AG10803 (cell line): Measurements from ENCODE around the gene SLC1A1.

Experiments
- DNase-seq: peaks from one replicate; pipeline ENCODE4 v3.0.0; 2010; ENCODE audit warnings: low read depth
- H3K4me3 ChIP-seq: 2 replicates; pipeline ENCODE4 v1.5.1; 2011; ENCODE audit warnings: mild to moderate bottlenecking, low read length, control low read depth
- CTCF ChIP-seq: conservative IDR thresholded peaks from 2 replicates; pipeline ENCODE4 v1.5.1; 2011; ENCODE audit warnings: mild to moderate bottlenecking, low read length, control low read depth, inconsistent platforms

SLC1A1 gene

GRCh38 chr9:4495537-4495936 lies 5.3 kb downstream of the SLC1A1 start:
- DNase-seq, result no peak
- H3K4me3 ChIP-seq, result no peak overlapping the region
- no peak for TF ChIP-seq CTCF

GRCh38 chr9:4496497-4496896 lies 6.2 kb downstream of the SLC1A1 start:
- no peak for DNase-seq
- TF ChIP-seq CTCF, result no peak
- H3K4me3 ChIP-seq, result no peak overlapping the region

- no peak for TF ChIP-seq CTCF
- no peak overlapping the region for H3K4me3 ChIP-seq
- DNase-seq, result no peak
Measured at GRCh38 chr9:4497395-4497794, 7.1 kb downstream of the SLC1A1 start.

GRCh38 chr9:4497855-4498254 lies 7.6 kb downstream of the SLC1A1 start:
- peak; percentile 81 for DNase-seq
- no peak for TF ChIP-seq CTCF
- no peak overlapping the region for H3K4me3 ChIP-seq

GRCh38 chr9:4499917-4500316 lies 9.6 kb downstream of the SLC1A1 start:
- TF ChIP-seq CTCF, result no peak
- H3K4me3 ChIP-seq, result no peak overlapping the region
- DNase-seq, result no peak

GRCh38 chr9:4501147-4501507 lies 10.9 kb downstream of the SLC1A1 start:
- DNase-seq, result no peak
- H3K4me3 ChIP-seq, result no peak overlapping the region
- TF ChIP-seq CTCF, result no peak

- no peak overlapping the region for H3K4me3 ChIP-seq
- no peak for DNase-seq
- no peak for TF ChIP-seq CTCF
Measured at GRCh38 chr9:4502444-4502843, 12.2 kb downstream of the SLC1A1 start.
